Hepatocyte (in vitro differentiated cells): ENCODE data around the gene IPPK. TPM values are rescaled to one million over a fixed set of nuclear protein-coding genes. Genes with fewer than 3 reads are reported as not detected.

Experiments
- DNase-seq: peaks from one replicate; pipeline ENCODE4 v3.0.0-alpha.2; 2016; ENCODE audit warnings: low spot score
- H2AFZ ChIP-seq: fragments of 200-600 bp; sonication (generic); 2 replicates; pipeline ENCODE4 v1.6.0; 2016; ENCODE audit warnings: antibody characterized with exemption, mild to moderate bottlenecking
- H3K27ac ChIP-seq: fragments of 200-600 bp; sonication (generic); 2 replicates; pipeline ENCODE4 v1.5.1; 2016; ENCODE audit warnings: mild to moderate bottlenecking
- H3K27me3 ChIP-seq: fragments of 200-600 bp; sonication (generic); 2 replicates; pipeline ENCODE4 v1.6.1; 2016
- H3K36me3 ChIP-seq: fragments of 200-600 bp; sonication (generic); replicated peaks from 2 replicates; pipeline ENCODE4 v1.5.1; 2016; ENCODE audit warnings: low read depth; ENCODE audit not compliant: insufficient read depth
- H3K4me1 ChIP-seq: fragments of 200-600 bp; sonication (generic); 2 replicates; pipeline ENCODE4 v1.5.1; 2016; ENCODE audit warnings: mild to moderate bottlenecking, moderate library complexity; ENCODE audit not compliant: insufficient read depth
- H3K4me2 ChIP-seq: fragments of 200-600 bp; sonication (generic); 2 replicates; pipeline ENCODE4 v1.6.0; 2016
- H3K4me3 ChIP-seq: fragments of 200-600 bp; sonication (generic); 2 replicates; pipeline ENCODE4 v1.5.1; 2016; ENCODE audit warnings: mild to moderate bottlenecking
- H3K79me2 ChIP-seq: fragments of 200-600 bp; sonication (generic); 2 replicates; pipeline ENCODE4 v1.6.0; 2017; ENCODE audit warnings: mild to moderate bottlenecking
- H3K9me2 ChIP-seq: fragments of 200-600 bp; sonication (generic); replicated peaks from 2 replicates; pipeline ENCODE4 v1.6.0; 2017; ENCODE audit warnings: mild to moderate bottlenecking; ENCODE audit not compliant: insufficient read depth
- H3K9me3 ChIP-seq: fragments of 200-600 bp; sonication (generic); 2 replicates; pipeline ENCODE4 v1.5.1; 2016; ENCODE audit warnings: low read depth, mild to moderate bottlenecking
- H4K20me1 ChIP-seq: fragments of 200-600 bp; sonication (generic); 2 replicates; pipeline ENCODE4 v1.6.0; 2016; ENCODE audit warnings: mild to moderate bottlenecking; ENCODE audit not compliant: insufficient read depth, poor library complexity, severe bottlenecking
- CTCF ChIP-seq: fragments of 200-600 bp; sonication (generic); IDR thresholded peaks from 2 replicates; pipeline ENCODE4 v1.5.1; 2016; ENCODE audit warnings: antibody characterized with exemption, mild to moderate bottlenecking; ENCODE audit not compliant: poor library complexity
- EZH2 ChIP-seq: fragments of 200-600 bp; sonication (generic); IDR thresholded peaks from 2 replicates; pipeline ENCODE4 v1.6.1; 2016; ENCODE audit warnings: antibody characterized with exemption, mild to moderate bottlenecking, borderline replicate concordance
- EZH2phosphoT487 ChIP-seq: fragments of 200-600 bp; sonication (generic); IDR thresholded peaks from one replicate; pipeline ENCODE4 v1.6.1; 2018; ENCODE audit warnings: antibody characterized with exemption, mild to moderate bottlenecking, low read depth, moderate library complexity; ENCODE audit not compliant: unreplicated experiment, severe bottlenecking
- WGBS: methylation state at CpG from one replicate; pipeline ENCODE4 v1.1.6; 2016; ENCODE audit warnings: low lambda C conversion rate; ENCODE audit errors: missing lambda C conversion rate; 5-methylcytosine and 5-hydroxymethylcytosine counted together
- polyA plus RNA-seq: library from polyadenylated mRNA; unstranded; fragments of >200 nt; fragmentation: Nextera tagmentation; extraction: Ambion mirVana; gene quantifications from 2 replicates; pipeline ENCODE4 v1.2.1, GENCODE V29; 2016
- total RNA-seq: library from RNA; depleted of rRNA; stranded (reverse); fragments of >200 nt; gene quantifications from 2 replicates; pipeline ENCODE4 v1.2.3, GENCODE V29; 2014

The IPPK gene
- total and polyA plus RNA-seq, 2 experiments from 2014 or later: 8.5 to 15.6 TPM

- H3K9me2 ChIP-seq: no peaks in the 10 kb centered on the region
- TF ChIP-seq EZH2 (no peak), EZH2phosphoT487 (no peak), CTCF (no peak)
- no peaks in the 10 kb centered on the region for H3K27me3 ChIP-seq
- no peak overlapping the region for H3K4me2 ChIP-seq
- H3K4me3 ChIP-seq: no peak overlapping the region
- H3K27ac ChIP-seq: peak overlapping the region; percentile 58
- H4K20me1 ChIP-seq: no peaks in the 10 kb centered on the region
- WGBS: 78% methylated on average over 11 of the region's 11 CpGs
- no peaks in the 10 kb centered on the region for H3K79me2 ChIP-seq
- peaks cover 7% of the 10 kb centered on the region for H3K4me1 ChIP-seq
- H3K9me3 ChIP-seq: no peaks in the 10 kb centered on the region
- no peak overlapping the region for H2AFZ ChIP-seq
- no peaks in the 10 kb centered on the region for H3K36me3 ChIP-seq
- no peak for DNase-seq
Observed at GRCh38 chr9:92616199-92616641, 53.7 kb downstream of the IPPK start.

GRCh38 chr9:92615790-92616189 is 54.1 kb downstream of the IPPK start:
- Histone ChIP-seq H4K20me1 (no peaks in the 10 kb centered on the region), H3K79me2 (no peaks in the 10 kb centered on the region), H2AFZ (no peak overlapping the region), H3K4me1 (peaks cover 7% of the 10 kb centered on the region), H3K4me2 (no peak overlapping the region), H3K9me2 (no peaks in the 10 kb centered on the region), H3K27ac (peak overlapping the region; percentile 15), H3K4me3 (no peak overlapping the region), H3K9me3 (no peaks in the 10 kb centered on the region), H3K27me3 (no peaks in the 10 kb centered on the region), H3K36me3 (no peaks in the 10 kb centered on the region)
- TF ChIP-seq EZH2phosphoT487 (no peak), EZH2 (no peak), CTCF (no peak)
- DNase-seq: no peak
- WGBS: 92% methylated on average over 13 of the region's 13 CpGs

DNA sequence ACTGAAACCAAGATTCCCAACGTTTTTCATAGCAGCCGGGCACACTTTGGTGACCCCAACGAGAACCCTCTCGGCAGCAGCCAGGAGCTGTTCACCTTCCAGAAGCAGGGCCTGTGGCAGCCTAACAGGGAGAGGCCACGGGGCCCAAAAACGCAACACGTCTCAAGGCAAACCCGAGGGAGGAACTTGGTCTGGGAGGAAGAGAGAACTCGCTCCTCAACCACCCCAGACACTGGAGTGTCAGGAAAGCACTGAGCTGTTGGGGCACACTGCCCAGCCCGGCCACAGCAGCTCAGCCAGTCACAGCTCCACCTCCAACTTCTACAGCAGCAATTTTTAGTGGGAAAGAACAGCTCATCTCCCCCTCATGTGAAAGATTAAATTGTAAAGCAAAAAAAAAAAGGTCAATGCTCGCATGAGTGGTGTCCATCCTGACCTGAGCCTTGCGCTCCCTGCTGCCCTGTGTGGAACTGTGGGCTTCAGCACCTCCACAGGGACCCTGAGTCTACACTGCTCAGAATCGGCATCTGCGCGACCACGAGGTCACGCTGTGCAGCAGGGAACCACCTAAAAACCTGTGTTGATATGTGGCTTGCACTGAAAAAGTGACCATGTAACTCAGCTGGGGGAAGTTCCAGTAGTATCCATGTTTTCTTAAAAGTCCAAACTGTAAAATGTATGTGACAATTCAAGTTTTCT is 55.0 kb downstream of the IPPK start:
- H2AFZ ChIP-seq: no peak overlapping the region
- no peaks in the 10 kb centered on the region for H3K36me3 ChIP-seq
- H3K27ac ChIP-seq: no peak overlapping the region

More for the DNA sequence above, 55.0 kb downstream of the IPPK start:
- WGBS: 93% methylated on average over 17 of the region's 17 CpGs
- no peaks in the 10 kb centered on the region for H3K9me3 ChIP-seq
- no peak overlapping the region for H3K4me3 ChIP-seq
- H3K79me2 ChIP-seq: no peaks in the 10 kb centered on the region
- no peaks in the 10 kb centered on the region for H3K27me3 ChIP-seq
- peaks cover 7% of the 10 kb centered on the region for H3K4me1 ChIP-seq
- DNase-seq: no peak
- TF ChIP-seq CTCF: no peak
- TF ChIP-seq EZH2phosphoT487: no peak
- no peak for TF ChIP-seq EZH2
- H3K9me2 ChIP-seq: no peaks in the 10 kb centered on the region
- H4K20me1 ChIP-seq: no peaks in the 10 kb centered on the region
- no peak overlapping the region for H3K4me2 ChIP-seq
